SU-DHL-6 (cell line): ENCODE data around the gene SMCP.

Experiments used
- H2AFZ ChIP-seq: fragments of 200-600 bp; sonication (generic); 2 replicates; pipeline ENCODE4 v1.6.1; 2014; ENCODE audit warnings: low read depth, mild to moderate bottlenecking, moderate library complexity, mixed read lengths, antibody characterized with exemption, low read length; ENCODE audit not compliant: severe bottlenecking
- H3F3A ChIP-seq: fragments of 200-600 bp; shearing (Covaris generic); 2 replicates; pipeline ENCODE4 v1.6.0; 2016; ENCODE audit warnings: antibody characterized with exemption, mild to moderate bottlenecking; ENCODE audit not compliant: insufficient read depth
- H3K27ac ChIP-seq: fragments of 200-600 bp; sonication (generic); 2 replicates; pipeline ENCODE4 v1.5.1; 2016; ENCODE audit warnings: low read depth, mild to moderate bottlenecking, low read length, moderate library complexity, mixed read lengths
- H3K27me3 ChIP-seq: fragments of 200-600 bp; sonication (generic), shearing (Covaris generic); 2 replicates; pipeline ENCODE4 v1.6.0; 2014; ENCODE audit warnings: mild to moderate bottlenecking, low read length
- H3K36me3 ChIP-seq: fragments of 200-600 bp; sonication (generic); 2 replicates; pipeline ENCODE4 v1.6.1; 2014; ENCODE audit warnings: mild to moderate bottlenecking, low read length, mixed read lengths
- H3K4me2 ChIP-seq: fragments of 300-600, 200-600 bp; shearing (Covaris generic), sonication (generic); 2 replicates; pipeline ENCODE4 v1.6.0; 2014; ENCODE audit warnings: low read length, low read depth, mild to moderate bottlenecking; ENCODE audit not compliant: poor library complexity, severe bottlenecking
- H3K4me3 ChIP-seq: fragments of 200-600 bp; sonication (generic); 2 replicates; pipeline ENCODE4 v1.5.1; 2014; ENCODE audit warnings: antibody characterized with exemption, low read length, mild to moderate bottlenecking, mixed read lengths; ENCODE audit not compliant: insufficient read depth, poor library complexity, severe bottlenecking
- H3K79me2 ChIP-seq: fragments of 200-600 bp; sonication (generic); 2 replicates; pipeline ENCODE4 v1.6.1; 2014; ENCODE audit warnings: mild to moderate bottlenecking, low read length, moderate library complexity; ENCODE audit not compliant: insufficient read depth
- H3K9ac ChIP-seq: fragments of 200-600 bp; sonication (generic); 2 replicates; pipeline ENCODE4 v1.7.0; 2014; ENCODE audit warnings: mild to moderate bottlenecking, low read length
- H3K9me2 ChIP-seq: fragments of 200-600 bp; sonication (generic); replicated peaks from 2 replicates; pipeline ENCODE4 v1.6.1; 2014; ENCODE audit warnings: low read length; ENCODE audit not compliant: insufficient read depth
- H3K9me3 ChIP-seq: fragments of 200-600 bp; sonication (generic); 2 replicates; pipeline ENCODE4 v1.6.1; 2014; ENCODE audit warnings: low read length, mixed read lengths; ENCODE audit not compliant: insufficient read depth
- H4K20me1 ChIP-seq: fragments of 200-600 bp; sonication (generic); 2 replicates; pipeline ENCODE4 v1.6.1; 2014; ENCODE audit warnings: low read depth, mild to moderate bottlenecking, antibody characterized with exemption, low read length, moderate library complexity, mixed read lengths
- EZH2phosphoT487 ChIP-seq: fragments of 200-600 bp; sonication (generic), shearing (Covaris generic); conservative IDR thresholded peaks from 2 replicates; pipeline ENCODE4 v1.6.1; 2018; ENCODE audit warnings: mild to moderate bottlenecking, antibody characterized with exemption, low read length, moderate library complexity, mixed read lengths
- TF ChIP-seq, protein P1 (sequence below): fragments of 200-600 bp; sonication (generic); IDR thresholded peaks from one replicate; pipeline ENCODE4 v1.5.1; 2017; ENCODE audit warnings: antibody characterized with exemption, mild to moderate bottlenecking, low read length, moderate library complexity; ENCODE audit not compliant: insufficient read depth, poor library complexity, severe bottlenecking

Gene SMCP

GRCh38 chr1:152899027-152899426 is 20.9 kb downstream of the SMCP start:
- H3F3A ChIP-seq = no peaks in the 10 kb centered on the region
- H4K20me1 ChIP-seq = no peaks in the 10 kb centered on the region
- H3K27ac ChIP-seq = no peak overlapping the region
- TF ChIP-seq, protein P1, sequence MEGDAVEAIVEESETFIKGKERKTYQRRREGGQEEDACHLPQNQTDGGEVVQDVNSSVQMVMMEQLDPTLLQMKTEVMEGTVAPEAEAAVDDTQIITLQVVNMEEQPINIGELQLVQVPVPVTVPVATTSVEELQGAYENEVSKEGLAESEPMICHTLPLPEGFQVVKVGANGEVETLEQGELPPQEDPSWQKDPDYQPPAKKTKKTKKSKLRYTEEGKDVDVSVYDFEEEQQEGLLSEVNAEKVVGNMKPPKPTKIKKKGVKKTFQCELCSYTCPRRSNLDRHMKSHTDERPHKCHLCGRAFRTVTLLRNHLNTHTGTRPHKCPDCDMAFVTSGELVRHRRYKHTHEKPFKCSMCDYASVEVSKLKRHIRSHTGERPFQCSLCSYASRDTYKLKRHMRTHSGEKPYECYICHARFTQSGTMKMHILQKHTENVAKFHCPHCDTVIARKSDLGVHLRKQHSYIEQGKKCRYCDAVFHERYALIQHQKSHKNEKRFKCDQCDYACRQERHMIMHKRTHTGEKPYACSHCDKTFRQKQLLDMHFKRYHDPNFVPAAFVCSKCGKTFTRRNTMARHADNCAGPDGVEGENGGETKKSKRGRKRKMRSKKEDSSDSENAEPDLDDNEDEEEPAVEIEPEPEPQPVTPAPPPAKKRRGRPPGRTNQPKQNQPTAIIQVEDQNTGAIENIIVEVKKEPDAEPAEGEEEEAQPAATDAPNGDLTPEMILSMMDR = no peak
- no peak for TF ChIP-seq EZH2phosphoT487
- no peaks in the 10 kb centered on the region for H3K27me3 ChIP-seq
- H3K9me2 ChIP-seq = no peaks in the 10 kb centered on the region
- H3K9ac ChIP-seq = no peak overlapping the region
- no peaks in the 10 kb centered on the region for H3K9me3 ChIP-seq
- H2AFZ ChIP-seq = no peak overlapping the region
- no peak overlapping the region for H3K4me2 ChIP-seq
- H3K36me3 ChIP-seq = no peaks in the 10 kb centered on the region
- no peaks in the 10 kb centered on the region for H3K79me2 ChIP-seq
- no peak overlapping the region for H3K4me3 ChIP-seq

DNA sequence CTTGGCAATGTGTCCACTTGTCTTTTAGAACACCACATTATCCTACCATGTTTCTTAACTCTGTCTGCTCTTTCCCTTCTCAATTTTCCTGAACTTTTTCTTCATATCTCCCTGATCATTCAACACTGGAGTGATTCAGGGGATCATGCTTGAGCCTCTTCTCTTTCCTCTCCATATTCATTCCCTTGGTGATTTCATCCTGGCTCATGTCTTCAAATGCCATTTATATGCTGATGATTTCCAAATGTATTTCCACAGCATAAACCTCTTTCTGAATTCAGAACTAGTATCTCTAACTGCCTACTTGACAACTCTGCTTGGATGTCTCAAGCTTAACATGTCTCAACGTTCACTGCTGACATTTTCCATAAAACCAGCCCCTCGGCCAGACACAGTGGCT is 21.8 kb downstream of the SMCP start:
- Histone ChIP-seq H3K9me2 (no peaks in the 10 kb centered on the region), H3K27ac (no peak overlapping the region), H3K9ac (no peak overlapping the region), H3K9me3 (no peaks in the 10 kb centered on the region), H3K4me3 (no peak overlapping the region), H2AFZ (no peak overlapping the region), H3F3A (no peaks in the 10 kb centered on the region), H3K27me3 (no peaks in the 10 kb centered on the region), H3K79me2 (no peaks in the 10 kb centered on the region), H4K20me1 (no peaks in the 10 kb centered on the region), H3K4me2 (no peak overlapping the region), H3K36me3 (no peaks in the 10 kb centered on the region)
- TF ChIP-seq EZH2phosphoT487 = no peak
- TF ChIP-seq, protein P1 = no peak

DNA sequence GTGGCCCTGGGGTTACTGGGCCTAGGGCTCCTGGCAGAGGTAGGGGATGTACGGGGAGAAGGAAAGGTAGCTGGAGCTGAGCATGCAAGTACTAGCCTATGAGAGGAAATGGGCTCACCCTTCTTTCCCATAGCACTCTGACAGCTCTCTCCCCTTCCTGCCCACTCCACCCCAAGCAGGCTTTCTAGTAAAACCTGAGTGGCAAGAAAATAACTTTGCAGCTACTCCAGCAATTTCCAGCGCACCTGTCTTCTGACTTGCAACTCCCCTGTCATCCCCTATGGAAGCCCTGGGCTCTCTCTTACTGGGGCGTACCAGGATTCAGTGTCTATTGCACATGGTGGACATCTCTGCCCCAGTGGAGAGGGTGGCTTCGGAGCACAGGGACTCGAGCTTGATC is 23.5 kb downstream of the SMCP start:
- H3K4me2 ChIP-seq = no peak overlapping the region
- no peaks in the 10 kb centered on the region for H3K27me3 ChIP-seq
- no peak overlapping the region for H2AFZ ChIP-seq
- H3K9me3 ChIP-seq = no peaks in the 10 kb centered on the region
- H3K79me2 ChIP-seq = no peaks in the 10 kb centered on the region
- H3K9ac ChIP-seq = no peak overlapping the region
- H3K9me2 ChIP-seq = no peaks in the 10 kb centered on the region
- no peaks in the 10 kb centered on the region for H4K20me1 ChIP-seq
- no peak for TF ChIP-seq EZH2phosphoT487
- TF ChIP-seq, protein P1 = no peak
- no peak overlapping the region for H3K4me3 ChIP-seq
- no peak overlapping the region for H3K27ac ChIP-seq
- H3K36me3 ChIP-seq = no peaks in the 10 kb centered on the region
- H3F3A ChIP-seq = no peaks in the 10 kb centered on the region
